Skeletal muscle tissue (tissue), 4 donors: ENCODE results near the gene SLC6A19. TPM values are rescaled to one million over a fixed set of nuclear protein-coding genes. Genes with fewer than 3 reads are reported as not detected.

Source experiments
- H3K27ac ChIP-seq: one replicate; pipeline ENCODE4 v1.7.0; 2013; ENCODE audit warnings: mild to moderate bottlenecking, low read depth, low read length, inconsistent platforms
- H3K27me3 ChIP-seq, 3 donors: one replicate each; pipeline ENCODE4 v1.7.0; 2013; ENCODE audit warnings: low read length in 3 of 3; ENCODE audit not compliant: control insufficient read depth in 3 of 3, insufficient read depth in 3 of 3
- H3K36me3 ChIP-seq, 3 donors: one replicate each; pipeline ENCODE4 v1.7.0; 2013; ENCODE audit warnings: low read length in 3 of 3; ENCODE audit not compliant: control insufficient read depth in 3 of 3, insufficient read depth in 3 of 3
- H3K4me1 ChIP-seq, 3 donors: one replicate each; pipeline ENCODE4 v1.7.0; 2013; ENCODE audit warnings: low read length in 3 of 3, mild to moderate bottlenecking in 3 of 3; ENCODE audit not compliant: control insufficient read depth in 3 of 3, insufficient read depth in 3 of 3
- H3K4me3 ChIP-seq, 3 donors: one replicate each; pipeline ENCODE4 v1.7.0; 2013; ENCODE audit warnings: low read length in 3 of 3
- H3K9ac ChIP-seq, 3 donors: one replicate each; pipeline ENCODE4 v1.7.0; 2013; ENCODE audit warnings: low read length in 3 of 3, mild to moderate bottlenecking in 3 of 3, moderate library complexity in 2 of 3, low read depth in 1 of 3
- H3K9me3 ChIP-seq, 3 donors: one replicate each; pipeline ENCODE4 v1.7.0; 2013; ENCODE audit warnings: low read length in 3 of 3; ENCODE audit not compliant: control insufficient read depth in 3 of 3
- total RNA-seq: library from RNA; depleted of rRNA; stranded (reverse); fragments of >200 nt; gene quantifications from one replicate; pipeline ENCODE4 v1.2.3, GENCODE V29; 2014
- donor health status: Osteomylitis.

The SLC6A19 gene
- total RNA-seq, 1 donor from 2014 or later: under 0.01 TPM

GRCh38 chr5:1213508-1214162 is 12.2 kb downstream of the SLC6A19 start:
- H3K27ac ChIP-seq: no peak overlapping the region
- peaks cover 3 to 11% (median 4%) of the 10 kb centered on the region in 3 donors for H3K9me3 ChIP-seq
- no peak overlapping the region for H3K4me3 ChIP-seq
- no peak overlapping the region for H3K9ac ChIP-seq
- H3K36me3 ChIP-seq: no peaks in the 10 kb centered on the region
- H3K4me1 ChIP-seq: no peaks in the 10 kb centered on the region
- H3K27me3 ChIP-seq: peaks cover 10 to 38% (median 28%) of the 10 kb centered on the region in 3 donors

GRCh38 chr5:1214163-1214935 is 13.0 kb downstream of the SLC6A19 start:
- no peak overlapping the region for H3K9ac ChIP-seq
- peaks cover 15 to 35% (median 32%) of the 10 kb centered on the region in 3 donors for H3K27me3 ChIP-seq
- H3K4me1 ChIP-seq: no peaks in the 10 kb centered on the region
- no peak overlapping the region for H3K27ac ChIP-seq
- H3K9me3 ChIP-seq: peaks cover 3 to 11% (median 4%) of the 10 kb centered on the region in 3 donors
- H3K4me3 ChIP-seq: no peak overlapping the region
- no peaks in the 10 kb centered on the region for H3K36me3 ChIP-seq

GRCh38 chr5:1214936-1215220 is 13.5 kb downstream of the SLC6A19 start:
- Histone ChIP-seq H3K9ac (no peak overlapping the region), H3K4me3 (no peak overlapping the region), H3K36me3 (no peaks in the 10 kb centered on the region), H3K27ac (no peak overlapping the region), H3K27me3 (peaks cover 17 to 36% (median 32%) of the 10 kb centered on the region in 3 donors), H3K4me1 (no peaks in the 10 kb centered on the region), H3K9me3 (peaks cover 3 to 11% (median 4%) of the 10 kb centered on the region in 3 donors)

- Histone ChIP-seq H3K9ac (no peak overlapping the region), H3K4me3 (no peak overlapping the region), H3K27me3 (peaks cover 17 to 36% (median 31%) of the 10 kb centered on the region in 3 donors), H3K9me3 (peaks cover 3 to 11% (median 4%) of the 10 kb centered on the region in 3 donors), H3K36me3 (no peaks in the 10 kb centered on the region), H3K4me1 (no peaks in the 10 kb centered on the region), H3K27ac (no peak overlapping the region)
These were observed 14.1 kb downstream of the SLC6A19 start for GRCh38 chr5:1215320-1216096.

GRCh38 chr5:1216211-1216917 is 15.0 kb downstream of the SLC6A19 start:
- H3K4me3 ChIP-seq: no peak overlapping the region
- H3K9me3 ChIP-seq: peaks cover 2 to 11% (median 4%) of the 10 kb centered on the region in 3 donors
- no peak overlapping the region for H3K27ac ChIP-seq
- peaks cover 16 to 43% (median 34%) of the 10 kb centered on the region in 3 donors for H3K27me3 ChIP-seq
- H3K4me1 ChIP-seq: no peaks in the 10 kb centered on the region
- H3K9ac ChIP-seq: no peak overlapping the region
- H3K36me3 ChIP-seq: no peaks in the 10 kb centered on the region

GRCh38 chr5:1216918-1217295 is 15.5 kb downstream of the SLC6A19 start:
- H3K27me3 ChIP-seq: peaks cover 11 to 39% (median 33%) of the 10 kb centered on the region in 3 donors
- no peaks in the 10 kb centered on the region for H3K36me3 ChIP-seq
- no peak overlapping the region for H3K4me3 ChIP-seq
- H3K27ac ChIP-seq: no peak overlapping the region
- H3K9me3 ChIP-seq: peaks cover 0 to 11% (median 4%) of the 10 kb centered on the region in 3 donors
- H3K4me1 ChIP-seq: no peaks in the 10 kb centered on the region
- H3K9ac ChIP-seq: no peak overlapping the region

- H3K4me3 ChIP-seq: no peak overlapping the region
- no peak overlapping the region for H3K27ac ChIP-seq
- no peaks in the 10 kb centered on the region for H3K4me1 ChIP-seq
- peaks cover 0 to 11% (median 4%) of the 10 kb centered on the region in 3 donors for H3K9me3 ChIP-seq
- no peaks in the 10 kb centered on the region for H3K36me3 ChIP-seq
- H3K9ac ChIP-seq: no peak overlapping the region
- peaks cover 16 to 41% (median 36%) of the 10 kb centered on the region in 3 donors for H3K27me3 ChIP-seq
These were observed 16.3 kb downstream of the SLC6A19 start for GRCh38 chr5:1217596-1218206.

- Histone ChIP-seq H3K9ac (no peak overlapping the region), H3K27ac (no peak overlapping the region), H3K27me3 (peaks cover 16 to 41% (median 40%) of the 10 kb centered on the region in 3 donors), H3K4me1 (no peaks in the 10 kb centered on the region), H3K9me3 (peaks cover 0 to 11% (median 4%) of the 10 kb centered on the region in 3 donors), H3K36me3 (no peaks in the 10 kb centered on the region), H3K4me3 (no peak overlapping the region)
These were observed 17.1 kb downstream of the SLC6A19 start for GRCh38 chr5:1218351-1219080.
